Measurements from ENCODE around the gene CCDC120.
A peak's percentile ranks its signal among the peaks of the same experiment; 100 is the strongest.

CCDC120 gene, protein sequence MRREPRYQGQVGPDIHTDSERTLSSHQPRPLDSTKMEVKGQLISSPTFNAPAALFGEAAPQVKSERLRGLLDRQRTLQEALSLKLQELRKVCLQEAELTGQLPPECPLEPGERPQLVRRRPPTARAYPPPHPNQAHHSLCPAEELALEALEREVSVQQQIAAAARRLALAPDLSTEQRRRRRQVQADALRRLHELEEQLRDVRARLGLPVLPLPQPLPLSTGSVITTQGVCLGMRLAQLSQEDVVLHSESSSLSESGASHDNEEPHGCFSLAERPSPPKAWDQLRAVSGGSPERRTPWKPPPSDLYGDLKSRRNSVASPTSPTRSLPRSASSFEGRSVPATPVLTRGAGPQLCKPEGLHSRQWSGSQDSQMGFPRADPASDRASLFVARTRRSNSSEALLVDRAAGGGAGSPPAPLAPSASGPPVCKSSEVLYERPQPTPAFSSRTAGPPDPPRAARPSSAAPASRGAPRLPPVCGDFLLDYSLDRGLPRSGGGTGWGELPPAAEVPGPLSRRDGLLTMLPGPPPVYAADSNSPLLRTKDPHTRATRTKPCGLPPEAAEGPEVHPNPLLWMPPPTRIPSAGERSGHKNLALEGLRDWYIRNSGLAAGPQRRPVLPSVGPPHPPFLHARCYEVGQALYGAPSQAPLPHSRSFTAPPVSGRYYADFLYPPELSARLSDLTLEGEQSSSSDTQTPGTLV

DNA sequence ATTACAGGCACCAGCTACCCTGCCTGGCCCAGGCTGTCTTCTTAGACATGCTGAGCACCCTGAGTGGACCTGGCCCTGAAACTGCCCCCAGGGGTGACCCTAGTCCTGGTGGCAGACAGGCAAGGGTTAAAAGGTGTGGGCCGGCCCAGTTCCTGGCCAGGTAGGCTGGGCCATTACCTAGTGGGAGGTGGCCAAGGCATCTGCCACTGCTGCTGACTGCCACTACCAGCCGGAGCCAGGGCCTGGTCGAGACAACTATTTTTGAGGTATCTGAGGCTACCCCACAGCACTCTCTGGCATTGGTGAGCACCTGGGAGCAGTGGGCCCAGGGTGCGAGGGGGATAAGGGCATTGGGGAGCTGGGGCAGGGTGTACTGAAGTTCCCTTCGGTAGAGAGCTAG, at the start of gene CCDC120:
Gene CCDC120 (plus strand): TSS at position 206 of the 400 bp plus-strand sequence. CDS start 3,043 bp downstream, outside the sequence.
- DNase-seq: no peak
- intact Hi-C loops (cut with DNase I): no loop called here

DNA sequence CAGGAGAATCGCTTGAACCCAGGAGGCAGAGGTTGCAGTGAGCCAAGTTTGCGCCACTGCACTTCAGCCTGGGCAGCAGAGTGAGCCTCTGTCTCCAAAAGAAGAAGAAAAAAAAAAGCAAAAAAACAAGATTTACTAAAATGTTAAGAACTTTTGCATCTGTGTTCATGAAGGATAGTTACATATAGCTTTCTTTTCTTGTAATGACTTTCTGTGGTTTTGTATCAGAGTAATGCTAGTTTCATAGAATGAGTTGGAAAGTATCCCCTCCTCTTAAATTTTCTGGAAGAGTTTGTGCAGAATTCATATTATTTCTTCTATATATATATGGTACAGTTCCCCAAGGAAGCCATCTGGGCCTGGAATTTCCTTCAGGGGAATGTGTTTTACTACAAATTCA, 39.7 kb upstream of the CCDC120 start:
- no peak for DNase-seq
- intact Hi-C loops (cut with DNase I): no loop called here

DNA sequence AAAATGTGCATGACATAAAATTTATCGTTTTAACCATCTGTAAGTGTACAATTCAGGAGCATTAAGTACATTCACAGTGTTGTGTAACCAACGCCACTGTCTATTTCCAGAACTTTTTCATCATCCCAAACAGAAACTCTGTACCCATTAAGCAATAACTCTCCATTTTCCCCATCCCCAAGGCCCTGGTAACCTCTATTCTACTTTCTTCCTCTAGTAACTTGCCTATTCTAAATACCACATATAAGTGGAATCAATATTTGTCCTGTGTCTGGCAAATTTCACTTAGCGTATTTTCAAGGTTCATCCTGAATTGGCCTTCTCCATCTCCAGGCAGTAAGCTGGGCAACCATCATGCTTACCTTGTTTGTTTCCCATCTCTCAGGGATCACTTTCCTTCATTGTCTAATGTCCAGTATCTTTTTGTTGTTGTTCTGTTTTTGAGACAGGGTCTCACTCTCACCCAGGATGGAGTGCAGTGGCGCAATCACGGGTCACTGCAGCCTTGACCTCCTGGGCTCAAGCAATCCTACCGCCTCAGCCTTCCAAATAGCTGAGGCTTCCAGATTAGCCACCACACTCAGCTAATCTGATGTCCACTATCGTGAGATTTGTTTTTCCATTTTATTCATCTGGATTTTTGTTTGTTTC, 39.1 kb upstream of the CCDC120 start:
- no peak for DNase-seq
- intact Hi-C loops (cut with DNase I): no loop called here

- intact Hi-C loops (cut with DNase I): no loop called here
- peak in 2 of 42 donors; percentile 8 to 17 for DNase-seq
Observed at GRCh38 chrX:49029876-49030275, 28.9 kb upstream of the CCDC120 start.

GRCh38 chrX:49030283-49030682, 28.5 kb upstream of the CCDC120 start:
- intact Hi-C loops (cut with DNase I): no loop called here
- no peak for DNase-seq

- DNase-seq: no peak
- intact Hi-C loops (cut with DNase I): no loop called here
Observed at GRCh38 chrX:49037883-49038475, 20.8 kb upstream of the CCDC120 start.

DNA sequence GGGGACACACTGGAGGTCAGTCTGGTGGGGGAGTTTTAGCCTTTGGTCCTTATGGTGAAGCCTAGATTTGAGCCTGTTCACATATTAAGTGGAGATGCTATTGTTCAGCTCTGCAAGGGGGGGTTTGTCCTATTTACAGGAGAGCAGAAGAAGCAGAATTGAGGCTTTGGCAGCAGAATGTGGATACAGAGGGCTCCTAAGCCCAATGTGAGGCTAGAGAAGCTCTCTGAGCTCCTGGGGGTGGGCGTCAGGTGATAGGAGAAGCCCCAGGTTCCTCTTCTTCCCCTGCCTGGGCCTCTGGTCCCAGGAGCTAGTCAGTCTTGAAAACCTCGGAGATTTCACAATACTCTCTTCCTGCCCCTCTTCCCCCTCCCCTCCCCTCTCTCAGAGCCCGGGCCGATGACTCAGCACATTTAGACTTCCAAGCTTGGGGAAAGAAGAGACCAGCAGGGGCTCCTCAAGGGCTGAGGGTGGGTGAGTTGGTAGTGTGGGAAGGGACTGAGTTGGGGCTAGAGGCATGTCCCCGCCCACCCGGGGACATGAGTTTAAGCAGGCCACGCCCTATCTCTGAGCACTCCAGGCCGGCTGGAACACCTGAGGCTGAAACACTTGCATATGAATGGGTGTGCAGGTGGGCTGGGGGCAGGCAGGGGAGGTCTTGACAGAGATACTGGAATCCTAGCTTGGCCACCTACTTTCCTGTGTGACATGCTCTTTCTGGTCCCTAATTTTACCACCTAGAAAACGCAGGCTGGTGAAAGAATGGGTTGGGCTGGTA, 19.0 kb upstream of the CCDC120 start:
- intact Hi-C loops (cut with DNase I): loop anchor here (5.0 kb wide), 1 partner anchor 82 kb away; the partner anchor contains the start of gene OTUD5
- DNase-seq: peak in 41 of 42 donors; percentile 14 to 79 (median 53)

DNA sequence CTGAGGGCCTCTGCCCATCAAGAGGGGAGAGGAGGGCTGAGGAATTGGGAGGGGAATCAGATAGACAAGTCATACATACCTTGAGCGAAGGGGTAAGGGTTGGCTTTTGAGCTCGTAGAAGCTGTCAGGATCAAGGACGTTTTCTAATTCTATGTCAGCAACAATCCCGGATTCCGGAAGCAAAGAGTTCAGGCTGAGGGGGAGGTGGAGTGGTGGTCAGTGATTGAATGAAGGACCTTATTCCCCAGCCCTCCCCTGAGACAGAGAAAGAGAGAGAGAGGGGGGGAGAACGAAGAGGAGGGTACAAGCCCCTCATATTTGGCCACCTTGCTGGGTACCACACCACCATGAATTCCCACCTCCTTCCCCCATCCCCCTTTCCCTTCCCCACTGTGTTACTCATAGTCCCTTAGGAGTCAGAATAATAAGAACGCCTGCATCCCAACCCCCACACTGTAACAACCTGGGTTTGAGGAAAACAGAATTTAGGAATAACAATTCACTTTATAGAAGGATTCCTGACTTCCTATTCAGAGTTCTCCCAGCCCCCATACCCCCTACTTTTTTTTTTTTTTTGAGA, 18.3 kb upstream of the CCDC120 start:
- peak in 4 of 42 donors; percentile 4 to 51 (median 28) for DNase-seq
- intact Hi-C loops (cut with DNase I): loop anchor here (5.0 kb wide), 1 partner anchor 83 kb away; the partner anchor contains the start of gene OTUD5

DNA sequence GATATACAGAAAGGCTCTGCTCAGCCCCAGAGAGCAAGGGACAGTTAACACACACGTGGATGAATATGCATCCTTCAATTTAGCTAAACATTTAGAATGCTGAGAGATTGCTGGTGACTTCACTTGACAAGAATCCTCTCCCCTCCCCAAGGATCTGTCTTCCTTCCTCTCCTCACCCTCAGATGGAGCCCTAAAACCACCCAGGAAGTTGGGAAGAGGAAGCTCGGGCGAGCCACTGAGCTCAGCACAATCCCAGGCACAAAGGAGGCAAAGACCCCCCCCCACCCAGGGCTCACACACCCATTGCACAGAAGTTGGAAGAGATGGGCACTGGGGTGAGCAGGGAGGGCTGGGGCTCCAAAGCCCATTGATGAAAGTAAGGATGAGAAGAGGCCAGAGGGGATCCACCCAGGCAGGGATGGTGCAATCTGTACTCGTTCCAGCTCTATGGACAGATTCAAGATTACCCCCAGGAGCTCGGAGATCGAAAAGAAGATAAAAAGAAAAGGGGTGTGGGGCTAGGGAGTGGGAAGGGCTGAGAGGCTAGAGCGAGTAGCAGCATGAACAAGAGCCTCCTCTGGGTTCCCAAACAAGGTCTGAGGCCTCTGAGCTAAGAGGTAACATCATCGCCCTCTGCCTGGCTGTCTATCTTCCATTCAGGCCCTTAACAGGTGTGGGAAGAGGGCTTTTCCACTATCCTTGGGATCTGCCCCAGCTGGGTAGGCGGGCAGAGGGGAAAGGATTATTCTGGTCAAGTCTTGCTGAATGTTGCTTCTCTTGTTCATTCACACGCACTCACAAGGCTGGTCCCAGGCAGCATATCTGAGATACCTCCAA, 16.8 kb upstream of the CCDC120 start:
- peak in 6 of 42 donors; percentile 4 to 28 (median 8) for DNase-seq
- intact Hi-C loops (cut with DNase I): loop anchor here (5.0 kb wide), 1 partner anchor 85 kb away; the partner anchor contains the start of gene OTUD5

GRCh38 chrX:49042581-49043219, 16.1 kb upstream of the CCDC120 start:
- intact Hi-C loops (cut with DNase I): loop anchor here (5.0 kb wide), 1 partner anchor 85 kb away; the partner anchor contains the start of gene OTUD5
- peak in 10 of 42 donors; percentile 2 to 34 (median 15) for DNase-seq

GRCh38 chrX:49043220-49043986, 15.4 kb upstream of the CCDC120 start, which contains the start of gene TFE3:
TSS of gene TFE3 (minus strand) at chrX:49043357. CDS start at chrX:49043226, 131 bp downstream.
- intact Hi-C loops (cut with DNase I): loop anchor here (5.0 kb wide), 1 partner anchor 86 kb away; the partner anchor contains the start of gene OTUD5
- peak; percentile 88 to 98 (median 96) for DNase-seq

DNA sequence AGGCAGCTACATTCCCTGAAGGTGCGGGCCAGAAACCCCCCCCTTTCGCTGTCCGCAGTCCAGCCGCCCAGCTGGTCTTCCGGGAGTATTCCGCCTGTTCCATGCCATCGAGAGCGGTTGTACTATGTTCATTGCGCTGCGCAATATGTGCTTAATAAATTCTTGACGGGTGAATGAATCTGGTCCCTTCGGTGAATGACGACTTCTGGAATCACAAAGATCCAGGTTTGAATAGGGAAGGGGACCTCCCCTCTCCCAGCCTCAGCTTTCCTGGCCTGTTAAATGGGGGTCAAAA, 14.9 kb upstream of the CCDC120 start:
- intact Hi-C loops (cut with DNase I): loop anchor here (5.0 kb wide), 1 partner anchor 87 kb away; the partner anchor contains the start of gene OTUD5
- DNase-seq: no peak

DNA sequence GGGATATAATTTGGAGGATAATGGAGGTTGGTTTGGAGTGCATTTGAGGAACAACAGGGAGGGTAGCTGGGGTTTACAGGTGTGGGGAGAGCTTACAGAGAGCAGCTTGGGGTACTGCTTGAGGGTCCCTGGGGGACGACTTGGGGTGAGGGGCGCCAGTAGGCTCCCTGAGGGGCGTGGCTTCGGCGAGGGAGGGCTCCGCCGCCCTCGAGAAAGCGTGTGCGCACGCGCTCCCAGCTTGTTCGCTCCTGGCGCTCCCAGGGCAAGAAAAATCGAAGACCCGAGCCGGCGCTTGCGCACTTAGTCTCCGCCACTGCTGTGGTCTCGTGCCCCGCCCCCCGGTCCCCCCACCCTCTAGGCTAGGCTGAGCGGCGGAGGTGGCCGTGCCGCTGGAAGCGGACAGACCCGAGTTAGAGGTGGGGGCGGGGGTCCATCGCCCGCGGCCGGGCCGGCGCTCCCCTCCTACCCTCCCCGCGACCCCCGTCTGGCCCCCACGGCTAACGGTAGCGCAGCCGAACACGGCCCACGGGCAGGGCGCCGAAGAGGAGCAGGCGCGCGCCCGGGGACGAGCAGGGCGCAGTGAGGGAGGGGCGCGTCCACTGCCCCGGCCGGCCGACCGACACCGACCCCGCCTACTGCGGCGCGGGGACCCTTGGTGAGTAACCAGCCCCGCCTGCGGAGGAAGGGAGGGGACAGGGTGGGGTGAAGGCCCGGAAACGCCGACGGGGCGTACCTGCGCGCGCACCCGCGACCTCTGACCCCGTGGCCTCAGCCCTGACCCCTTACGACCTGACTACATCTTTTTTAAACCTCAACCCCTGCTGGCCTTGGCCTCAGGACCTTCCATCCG, 5.4 kb upstream of the CCDC120 start:
- peak in 36 of 42 donors; percentile 14 to 70 (median 48) for DNase-seq
- intact Hi-C loops (cut with DNase I): no loop called here

DNA sequence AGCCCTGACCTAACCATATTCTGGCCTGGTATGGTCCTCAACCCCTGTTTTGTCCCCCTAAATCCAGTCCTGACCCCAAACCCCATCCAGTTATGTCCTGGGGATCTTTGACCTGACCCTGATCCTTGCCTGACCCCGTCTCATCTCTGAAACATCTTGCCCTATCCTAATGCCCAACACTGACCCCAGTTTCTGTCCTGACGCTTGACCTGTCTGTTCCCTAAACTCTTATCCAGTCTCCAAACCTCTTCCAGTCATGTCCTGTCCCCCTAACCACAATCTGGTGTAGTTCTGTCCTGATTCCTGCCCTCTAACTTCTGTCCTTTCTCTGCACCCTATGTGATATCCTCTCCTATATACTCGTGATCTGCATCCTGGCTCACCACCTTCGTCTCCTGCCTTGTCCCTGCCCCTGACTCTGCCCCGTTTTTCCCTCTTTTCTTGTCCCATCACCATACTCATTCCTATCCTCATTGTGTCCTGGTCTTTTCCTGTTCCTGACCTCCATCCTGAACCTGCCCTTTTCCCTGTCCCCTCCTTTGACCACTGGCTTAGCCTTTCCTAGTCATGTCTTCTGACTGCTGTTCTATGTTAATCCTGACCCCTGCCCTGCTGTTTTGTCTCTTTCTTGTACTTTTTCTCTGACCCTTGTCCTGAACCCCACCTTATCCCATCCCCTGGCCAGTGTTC, 4.6 kb upstream of the CCDC120 start:
- intact Hi-C loops (cut with DNase I): no loop called here
- no peak for DNase-seq

Measured in head of caudate nucleus (tissue), 42 donors.